HG02678 (cell line): ENCODE measurements around the gene EXOC3L4.

Experiments used
- ATAC-seq: cut with Tn5 transposase; IDR thresholded peaks from one replicate; pipeline ENCODE4 v1.9.1; 2021; ENCODE audit warnings: mild to moderate bottlenecking, moderate library complexity; ENCODE audit not compliant: unreplicated experiment

EXOC3L4 gene

GRCh38 chr14:103089386-103090335 lies 4.9 kb upstream of the EXOC3L4 start:
- no peak for ATAC-seq

GRCh38 chr14:103090481-103091020 lies 4.0 kb upstream of the EXOC3L4 start:
- no peak for ATAC-seq

GRCh38 chr14:103091041-103091882 lies 3.3 kb upstream of the EXOC3L4 start:
- peak; percentile 48 for ATAC-seq

DNA sequence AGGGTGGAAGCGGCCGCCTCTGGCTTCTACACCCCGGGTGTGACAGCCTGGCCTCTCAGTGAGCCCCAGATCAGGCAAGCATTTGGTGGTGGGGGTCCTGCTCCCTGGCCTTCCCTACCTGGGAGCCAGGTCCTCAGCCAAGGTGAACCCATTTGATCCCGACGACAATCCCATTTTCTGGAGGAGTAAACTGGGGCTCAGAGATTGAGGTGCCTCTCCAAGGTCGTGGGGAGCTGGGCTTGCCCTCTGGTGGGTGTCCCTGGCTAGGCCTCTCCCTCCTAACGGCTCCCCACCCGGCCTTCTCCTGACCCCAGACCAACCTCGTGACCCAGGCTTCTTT lies 2.7 kb upstream of the EXOC3L4 start:
- no peak for ATAC-seq

GRCh38 chr14:103093856-103094405 lies 594 bp upstream of the EXOC3L4 start:
- ATAC-seq, result no peak

DNA sequence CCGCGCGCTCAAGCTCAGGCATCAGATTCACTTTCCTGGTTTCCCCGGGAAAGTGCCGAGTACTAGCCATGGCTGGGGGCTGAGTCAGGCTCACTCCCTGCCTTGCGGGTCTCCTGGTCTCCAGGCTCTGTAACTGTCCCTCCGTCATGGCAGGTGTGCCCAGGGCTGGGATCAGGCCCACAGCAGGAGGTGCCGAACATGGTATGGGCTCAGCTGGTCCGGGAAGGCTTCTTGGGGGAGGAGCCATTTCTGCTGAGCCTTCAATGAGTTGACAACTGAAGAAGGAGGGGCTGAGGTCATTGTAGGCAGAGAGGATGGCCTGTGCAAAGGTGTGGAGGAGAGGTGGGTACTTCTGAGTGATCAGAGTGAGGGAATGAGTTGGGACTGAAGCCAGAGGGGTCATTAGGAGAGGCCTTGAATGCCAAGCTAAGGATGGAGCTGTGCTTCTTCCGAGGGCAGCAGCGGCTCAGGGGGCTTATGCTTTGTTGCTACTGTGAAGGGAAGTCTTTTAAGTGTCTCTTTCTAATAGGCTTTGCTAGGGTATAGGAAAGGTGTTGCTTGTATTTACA lies 769 bp downstream of the EXOC3L4 start:
- ATAC-seq, result no peak

DNA sequence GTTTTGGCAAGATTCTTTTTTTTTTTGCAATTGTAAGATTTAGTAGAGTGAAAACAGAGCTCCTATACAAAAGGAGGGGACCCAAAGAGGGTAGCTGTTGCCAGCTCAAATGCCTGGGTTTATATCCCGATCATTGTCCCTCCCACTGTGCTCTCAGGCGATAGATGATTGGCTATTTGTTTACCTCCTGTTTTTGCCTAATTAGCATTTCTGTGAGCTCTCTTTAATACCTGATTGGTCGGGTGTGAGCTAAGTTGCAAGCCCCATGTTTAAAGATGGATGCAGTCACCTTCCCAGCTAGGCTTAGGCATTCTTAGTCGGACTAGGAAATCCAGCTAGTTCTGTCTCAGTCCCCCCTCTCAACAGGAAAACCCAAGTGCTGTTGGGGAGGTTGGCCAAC lies 1.9 kb downstream of the EXOC3L4 start:
- no peak for ATAC-seq

- no peak for ATAC-seq
These were observed 2.9 kb downstream of the EXOC3L4 start for GRCh38 chr14:103097244-103097993.

GRCh38 chr14:103097994-103098957 lies 3.8 kb downstream of the EXOC3L4 start:
- ATAC-seq, result no peak

DNA sequence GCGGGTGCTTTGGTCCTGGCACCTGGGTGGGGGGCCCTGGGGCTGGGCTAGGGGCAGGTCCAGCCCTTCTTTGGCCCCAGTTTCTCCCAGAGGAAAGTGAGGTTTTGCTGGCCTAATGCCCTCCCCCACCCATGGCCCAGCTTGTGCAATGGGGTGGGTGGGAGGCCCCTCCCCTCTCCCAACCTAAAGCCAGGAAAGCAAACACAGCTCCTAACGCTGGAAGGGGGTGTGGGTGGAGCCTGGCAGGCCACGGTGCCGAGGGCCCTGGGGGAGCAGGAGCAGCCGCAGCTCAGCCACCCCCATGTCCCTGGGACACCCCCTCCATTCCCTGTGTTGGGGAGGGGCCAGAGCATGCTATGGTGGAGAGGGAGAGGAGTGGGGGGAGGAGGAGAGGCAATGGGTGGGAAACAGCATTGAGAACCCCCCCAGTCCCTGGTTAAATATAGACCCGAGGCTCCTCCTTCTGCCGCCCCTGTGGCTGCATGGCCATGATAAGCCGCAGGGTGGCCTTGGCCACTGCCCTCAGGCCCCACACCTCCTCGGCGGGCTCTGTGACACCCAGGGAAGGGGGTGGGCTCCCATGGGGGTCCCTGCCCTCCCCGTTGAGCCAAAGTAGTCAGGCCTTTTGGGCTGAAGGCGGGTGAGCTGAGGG lies 4.7 kb downstream of the EXOC3L4 start:
- ATAC-seq, result no peak

DNA sequence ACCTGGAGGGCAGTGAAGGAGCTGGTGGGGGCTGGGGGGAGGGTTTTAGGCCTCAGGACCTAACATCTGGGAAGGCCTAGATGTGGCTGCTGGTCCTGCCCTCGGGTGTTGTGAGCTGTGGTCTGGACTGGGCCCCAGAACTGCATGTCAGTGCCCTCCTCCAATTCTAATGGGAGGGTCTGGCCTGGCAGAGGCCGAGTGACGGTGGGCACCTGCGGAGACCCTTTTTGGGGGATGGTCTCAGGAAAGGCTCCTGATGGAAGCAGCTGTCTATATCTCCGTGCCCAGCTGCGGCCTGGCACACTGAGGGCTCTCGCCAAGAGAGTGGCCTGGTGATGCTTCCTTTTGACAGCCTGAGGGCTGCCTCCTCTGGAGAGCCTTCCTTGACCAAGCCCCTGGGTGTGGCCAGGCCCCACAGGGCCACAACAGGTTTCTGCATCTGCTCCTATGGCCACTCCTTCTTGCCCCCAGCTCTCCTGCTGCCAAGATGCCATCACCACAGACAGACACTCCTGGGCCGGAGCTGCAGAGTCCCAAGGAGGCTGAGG lies 5.3 kb downstream of the EXOC3L4 start:
- ATAC-seq, result no peak

DNA sequence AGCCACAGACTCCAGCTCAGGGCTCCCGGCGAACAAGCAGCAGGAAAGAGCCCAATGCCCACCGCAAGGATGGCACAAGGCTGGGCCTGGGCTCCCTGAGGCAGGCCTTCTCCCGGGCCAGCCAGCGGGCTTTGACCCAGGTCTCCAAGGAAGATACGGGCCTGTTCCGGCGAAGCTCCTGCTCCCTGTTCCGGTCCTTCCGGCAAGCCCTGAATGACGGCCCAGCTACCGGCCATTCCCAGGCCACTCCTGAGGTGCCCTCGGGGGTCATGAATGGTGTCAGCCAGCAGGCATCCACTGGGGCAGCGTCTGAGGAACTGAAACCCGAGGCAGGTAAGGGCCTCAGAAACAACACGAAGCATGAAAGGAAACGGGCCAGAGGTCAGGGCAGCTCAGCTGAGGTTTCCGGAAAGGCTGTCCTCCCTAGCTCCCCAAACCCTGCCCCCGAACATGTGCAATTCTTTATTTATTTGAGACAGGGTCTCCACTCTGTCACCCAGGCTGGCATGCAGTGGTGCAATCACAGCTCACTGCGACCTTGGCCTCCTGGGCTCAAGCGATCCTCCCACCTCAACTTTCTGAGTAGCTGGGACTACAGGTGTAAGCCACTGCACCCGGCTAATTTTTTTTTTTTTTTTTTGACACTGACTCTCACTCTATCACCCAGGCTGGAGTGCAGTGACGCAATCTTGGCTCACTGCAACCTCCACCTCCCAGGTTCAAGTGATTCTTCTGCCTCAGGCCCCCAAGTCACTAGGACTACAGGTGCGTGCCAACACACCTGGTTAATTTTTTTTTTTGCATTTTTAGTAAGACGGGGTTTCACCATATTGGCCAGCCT lies 6.0 kb downstream of the EXOC3L4 start:
- ATAC-seq, result peak; percentile 52

GRCh38 chr14:103101257-103101962 lies 6.9 kb downstream of the EXOC3L4 start:
- no peak for ATAC-seq

DNA sequence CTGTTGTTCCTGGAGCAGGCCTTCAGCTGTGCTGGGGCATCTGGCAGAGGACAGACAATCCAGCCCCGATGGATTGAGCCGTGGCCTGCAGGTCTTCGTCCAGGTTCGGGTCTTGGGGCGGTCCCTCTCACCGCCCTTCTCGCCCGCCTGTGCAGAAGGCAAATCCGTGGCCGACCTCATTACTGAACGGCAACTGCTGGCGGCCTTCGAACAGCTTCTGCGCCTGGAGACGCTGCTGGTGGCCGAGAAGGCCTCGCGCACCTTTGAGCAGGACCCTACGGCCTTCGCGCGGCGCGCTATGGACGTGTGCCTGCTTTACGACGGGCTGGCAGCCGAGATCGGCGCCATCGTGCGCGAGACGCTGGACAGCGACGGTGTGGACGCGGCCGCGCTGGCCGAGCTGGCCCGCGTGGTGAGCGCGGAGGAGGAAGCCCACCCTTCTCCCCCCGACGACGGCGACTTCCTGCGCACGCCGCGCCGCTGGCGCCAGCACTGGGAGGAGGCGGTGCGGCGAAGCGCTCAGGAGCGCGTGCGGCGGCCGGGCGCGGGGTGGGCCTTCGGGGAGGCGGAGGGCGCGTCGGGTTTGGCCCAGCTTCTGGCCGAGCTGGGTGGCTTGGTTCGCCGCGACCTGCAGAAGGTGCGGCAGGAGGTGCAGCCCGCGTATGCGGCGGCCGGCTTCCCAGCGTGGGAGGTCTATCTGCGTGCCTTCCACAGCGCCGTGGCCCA lies 7.6 kb downstream of the EXOC3L4 start:
- no peak for ATAC-seq

GRCh38 chr14:103102689-103103260 lies 8.2 kb downstream of the EXOC3L4 start:
- no peak for ATAC-seq
